ENCODE results near the gene SPATA24. TPM values are rescaled to one million over a fixed set of nuclear protein-coding genes. Genes with fewer than 3 reads are reported as not detected.

The SPATA24 gene
- total RNA-seq, 1 experiment from 2014 or later, result 13.0 TPM

- no peak overlapping the region for H4K5ac ChIP-seq (ENCODE audit: insufficient read length, low read depth, low read length)
- H3K9me3 ChIP-seq (ENCODE audit: control insufficient read depth, low read depth, low read length), result no peaks in the 10 kb centered on the region
- H3K23ac ChIP-seq (ENCODE audit: insufficient read length, low read depth, low read length), result no peak overlapping the region
- H3K9me3 Mint-ChIP-seq, result no peaks in the 10 kb centered on the region
- no peaks in the 10 kb centered on the region; the same call in 1 of the 2 replicates for H3K27me3 Mint-ChIP-seq (ENCODE audit: low read depth)
- H2AK5ac ChIP-seq (ENCODE audit: insufficient read length, low read length), result no peak overlapping the region
- DNase-seq, result no peak
- H3K27me3 ChIP-seq (ENCODE audit: insufficient read depth, low read length), result no peaks in the 10 kb centered on the region
- no peak overlapping the region for H4K8ac ChIP-seq (replicated peaks; ENCODE audit: insufficient read length, low read depth, low read length)
- no peak overlapping the region for H2BK15ac ChIP-seq (ENCODE audit: low read depth, low read length)
- no peak overlapping the region for H2BK5ac ChIP-seq (ENCODE audit: insufficient read length, low read length)
- TF ChIP-seq CTCF (conservative IDR thresholded peaks at IDR 0.05), result no peak
- H4K20me1 ChIP-seq (ENCODE audit: control insufficient read depth, insufficient read depth, insufficient read length), result no peaks in the 10 kb centered on the region
- H2AFZ ChIP-seq (ENCODE audit: low read length), result no peak overlapping the region
- no peak overlapping the region for H3K4me2 ChIP-seq (ENCODE audit: insufficient read depth, insufficient read length, low read length)
- no CpG with 5 or more reads among the region's 6 CpGs for WGBS (ENCODE audit: extremely low coverage, insufficient read length, low lambda C conversion rate)
- H3K4me3 Mint-ChIP-seq, result no peak overlapping the region
- H3K4me1 Mint-ChIP-seq, result peaks cover 3 to 7% of the 10 kb centered on the region in 2 experiments; a peak in 3 of 4 replicates
- no peak overlapping the region for H3K9ac ChIP-seq (ENCODE audit: extremely low read depth, insufficient read length, low read length)
- no peak overlapping the region for H3T11ph ChIP-seq (ENCODE audit: low read length)
- H4K91ac ChIP-seq (ENCODE audit: insufficient read length, low read depth, low read length), result no peak overlapping the region
- no peak overlapping the region for H2BK12ac ChIP-seq (ENCODE audit: insufficient read length, low read depth, low read length)
- no peaks in the 10 kb centered on the region for H3K79me1 ChIP-seq (ENCODE audit: insufficient read depth, low read depth, low read length, poor library complexity, severe bottlenecking)
- H2BK120ac ChIP-seq (ENCODE audit: low read depth, low read length, poor library complexity, severe bottlenecking), result no peak overlapping the region
- H3K56ac ChIP-seq (ENCODE audit: insufficient read length, low read depth, low read length), result no peak overlapping the region
- H3K36me3 Mint-ChIP-seq (ENCODE audit: insufficient read depth in 1 of 3, low read depth in 3 of 3), result peaks cover 0 to 40% (median 32%) of the 10 kb centered on the region in 3 experiments; a peak in 5 of 7 replicates
- H3K4me1 ChIP-seq (ENCODE audit: insufficient read depth, low read length), result no peaks in the 10 kb centered on the region
- no peaks in the 10 kb centered on the region for H3K79me2 ChIP-seq (ENCODE audit: insufficient read depth, low read length)
- H2BK20ac ChIP-seq (ENCODE audit: low read depth, low read length, poor library complexity, severe bottlenecking), result no peak overlapping the region
- no peak overlapping the region for H3K14ac ChIP-seq (ENCODE audit: insufficient read depth, low read length)
- H3K23me2 ChIP-seq (ENCODE audit: insufficient read length, low read depth, low read length, poor library complexity, severe bottlenecking), result no peaks in the 10 kb centered on the region
- no peak overlapping the region for H3K4ac ChIP-seq (ENCODE audit: low read depth, low read length)
- H3K18ac ChIP-seq (ENCODE audit: insufficient read length, low read depth, low read length), result no peak overlapping the region
- no peak overlapping the region for H3K27ac ChIP-seq (ENCODE audit: insufficient read length, low read depth, low read length)
- no peak overlapping the region for H3K27ac Mint-ChIP-seq
Measured at GRCh38 chr5:139413963-139414362, 10.1 kb upstream of the SPATA24 start.
